Colonic mucosa (tissue), 4 donors: ENCODE results near the gene MESP1. TPM values are rescaled to one million over a fixed set of nuclear protein-coding genes. Genes with fewer than 3 reads are reported as not detected.

ENCODE experiments used
- DNase-seq: peaks from one replicate; pipeline ENCODE4 v3.0.0-alpha.2; 2020
- H3K27ac ChIP-seq: fragments of 200-600 bp; one replicate; pipeline ENCODE4 v1.8.0; 2021
- H3K27me3 ChIP-seq: fragments of 200-600 bp; one replicate; pipeline ENCODE4 v1.8.0; 2021
- H3K36me3 ChIP-seq: fragments of 200-600 bp; one replicate; pipeline ENCODE4 v1.8.0; 2021
- H3K4me1 ChIP-seq: fragments of 200-600 bp; one replicate; pipeline ENCODE4 v1.8.0; 2021; ENCODE audit warnings: mild to moderate bottlenecking
- H3K4me3 ChIP-seq: fragments of 200-600 bp; one replicate; pipeline ENCODE4 v1.8.0; 2021
- H3K9ac ChIP-seq, 2 donors: one replicate each; pipeline ENCODE4 v1.7.0; 2013; ENCODE audit warnings: control low read depth in 2 of 2, low read depth in 2 of 2, low read length in 2 of 2
- H3K9me3 ChIP-seq: fragments of 200-600 bp; one replicate; pipeline ENCODE4 v1.8.0; 2021
- CTCF ChIP-seq: fragments of 200-600 bp; IDR thresholded peaks from one replicate; pipeline ENCODE4 v1.8.0; 2022; ENCODE audit warnings: antibody characterized with exemption, mild to moderate bottlenecking
- intact Hi-C: fragments of 100-400 bp; cut with DNase I; formaldehyde crosslinking; loops from one replicate; pipeline ENCODE4 v1.14.1; 2022
- total RNA-seq, 2 donors: library from RNA; stranded (reverse); fragmentation: NEBNext Ultra II Directional in 1 of 2; extraction: Animal tissue kit (Norgen Biotek cat#: 25700) in 1 of 2; gene quantifications; one replicate each; pipeline ENCODE4 v1.2.1, GENCODE V29; 2021
- donor health status: healthy.
- donor health status: DM: no; HTN: no; CAD: no.
- donor health status: DM: no; HTN: no; CAD: no.

The MESP1 gene
- total RNA-seq, 2 donors from 2014 or later = 10.5 to 11.1 TPM

- Histone ChIP-seq H3K4me1 (peaks cover 12% of the 10 kb centered on the region), H3K4me3 (no peak overlapping the region), H3K27me3 (no peaks in the 10 kb centered on the region), H3K36me3 (no peaks in the 10 kb centered on the region), H3K9me3 (no peaks in the 10 kb centered on the region), H3K27ac (no peak overlapping the region), H3K9ac (no peak overlapping the region)
- TF ChIP-seq CTCF = no peak
- no peak for DNase-seq
- intact Hi-C loops = no loop called here
Measured at GRCh38 chr15:89758981-89759380, 7.9 kb upstream of the MESP1 start.

GRCh38 chr15:89758283-89758682 is 7.2 kb upstream of the MESP1 start:
- peak overlapping the region in 1 of 2 donors; percentile 24 for H3K9ac ChIP-seq
- peaks cover 12% of the 10 kb centered on the region for H3K4me1 ChIP-seq
- H3K36me3 ChIP-seq = no peaks in the 10 kb centered on the region
- intact Hi-C loops = no loop called here
- no peak overlapping the region for H3K4me3 ChIP-seq
- DNase-seq = no peak
- H3K9me3 ChIP-seq = no peaks in the 10 kb centered on the region
- no peak for TF ChIP-seq CTCF
- no peaks in the 10 kb centered on the region for H3K27me3 ChIP-seq
- no peak overlapping the region for H3K27ac ChIP-seq

- H3K27me3 ChIP-seq = no peaks in the 10 kb centered on the region
- no peak for DNase-seq
- H3K9ac ChIP-seq = no peak overlapping the region
- no peak overlapping the region for H3K4me3 ChIP-seq
- H3K9me3 ChIP-seq = no peaks in the 10 kb centered on the region
- peaks cover 10% of the 10 kb centered on the region for H3K4me1 ChIP-seq
- intact Hi-C loops = no loop called here
- H3K27ac ChIP-seq = no peak overlapping the region
- no peaks in the 10 kb centered on the region for H3K36me3 ChIP-seq
- TF ChIP-seq CTCF = no peak
Measured at GRCh38 chr15:89756897-89757296, 5.8 kb upstream of the MESP1 start.

- Histone ChIP-seq H3K4me1 (no peaks in the 10 kb centered on the region), H3K27me3 (no peaks in the 10 kb centered on the region), H3K9ac (no peak overlapping the region), H3K9me3 (no peaks in the 10 kb centered on the region), H3K27ac (no peak overlapping the region), H3K36me3 (no peaks in the 10 kb centered on the region), H3K4me3 (no peak overlapping the region)
- no peak for TF ChIP-seq CTCF
- DNase-seq = no peak
- intact Hi-C loops = no loop called here
Measured at GRCh38 chr15:89755701-89756100, 4.7 kb upstream of the MESP1 start.

- Histone ChIP-seq H3K36me3 (no peaks in the 10 kb centered on the region), H3K9me3 (no peaks in the 10 kb centered on the region), H3K27me3 (no peaks in the 10 kb centered on the region), H3K27ac (no peak overlapping the region), H3K4me1 (no peaks in the 10 kb centered on the region), H3K9ac (no peak overlapping the region), H3K4me3 (no peak overlapping the region)
- intact Hi-C loops = no loop called here
- no peak for DNase-seq
- no peak for TF ChIP-seq CTCF
Measured at GRCh38 chr15:89754361-89755154, 3.5 kb upstream of the MESP1 start.
